OCI-LY7 (cell line): ENCODE measurements around the gene TMEM229A.

Experiments used
- EZH2phosphoT487 ChIP-seq: fragments of 200-600 bp; sonication (generic); IDR thresholded peaks from 2 replicates; pipeline ENCODE4 v1.6.1; 2018; ENCODE audit warnings: low read depth, borderline replicate concordance, mild to moderate bottlenecking, mixed run types, antibody characterized with exemption, low read length, moderate library complexity, mixed read lengths
- TF ChIP-seq, protein P1 (sequence below): fragments of 200-600 bp; sonication (generic); conservative IDR thresholded peaks from 2 replicates; pipeline ENCODE4 v1.5.1; 2014; ENCODE audit warnings: mild to moderate bottlenecking, antibody characterized with exemption, low read length, moderate library complexity, mixed read lengths

- TF ChIP-seq, protein P1, sequence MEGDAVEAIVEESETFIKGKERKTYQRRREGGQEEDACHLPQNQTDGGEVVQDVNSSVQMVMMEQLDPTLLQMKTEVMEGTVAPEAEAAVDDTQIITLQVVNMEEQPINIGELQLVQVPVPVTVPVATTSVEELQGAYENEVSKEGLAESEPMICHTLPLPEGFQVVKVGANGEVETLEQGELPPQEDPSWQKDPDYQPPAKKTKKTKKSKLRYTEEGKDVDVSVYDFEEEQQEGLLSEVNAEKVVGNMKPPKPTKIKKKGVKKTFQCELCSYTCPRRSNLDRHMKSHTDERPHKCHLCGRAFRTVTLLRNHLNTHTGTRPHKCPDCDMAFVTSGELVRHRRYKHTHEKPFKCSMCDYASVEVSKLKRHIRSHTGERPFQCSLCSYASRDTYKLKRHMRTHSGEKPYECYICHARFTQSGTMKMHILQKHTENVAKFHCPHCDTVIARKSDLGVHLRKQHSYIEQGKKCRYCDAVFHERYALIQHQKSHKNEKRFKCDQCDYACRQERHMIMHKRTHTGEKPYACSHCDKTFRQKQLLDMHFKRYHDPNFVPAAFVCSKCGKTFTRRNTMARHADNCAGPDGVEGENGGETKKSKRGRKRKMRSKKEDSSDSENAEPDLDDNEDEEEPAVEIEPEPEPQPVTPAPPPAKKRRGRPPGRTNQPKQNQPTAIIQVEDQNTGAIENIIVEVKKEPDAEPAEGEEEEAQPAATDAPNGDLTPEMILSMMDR, result no peak
- TF ChIP-seq EZH2phosphoT487, result no peak
Measured at GRCh38 chr7:124022551-124022950, 10.3 kb downstream of the TMEM229A start.
